Hematopoietic multipotent progenitor cell (in vitro differentiated cells): Measurements from ENCODE around the gene ERBB3. TPM values are rescaled to one million over a fixed set of nuclear protein-coding genes. Genes with fewer than 3 reads are reported as not detected.
A peak's percentile ranks its signal among the peaks of the same experiment; 100 is the strongest.

Source experiments
- DNase-seq, 3 donors: peaks; one replicate each; pipeline ENCODE4 v3.0.0-alpha.2; 2011 to 2015; ENCODE audit warnings: low read depth in 2 of 3, low spot score in 2 of 3
- total RNA-seq: library from RNA; depleted of rRNA; stranded (reverse); fragments of >200 nt; gene quantifications from one replicate; pipeline ENCODE4 v1.2.3, GENCODE V29; 2012

Gene ERBB3
- total RNA-seq, 1 donor: 0.27 TPM

DNA sequence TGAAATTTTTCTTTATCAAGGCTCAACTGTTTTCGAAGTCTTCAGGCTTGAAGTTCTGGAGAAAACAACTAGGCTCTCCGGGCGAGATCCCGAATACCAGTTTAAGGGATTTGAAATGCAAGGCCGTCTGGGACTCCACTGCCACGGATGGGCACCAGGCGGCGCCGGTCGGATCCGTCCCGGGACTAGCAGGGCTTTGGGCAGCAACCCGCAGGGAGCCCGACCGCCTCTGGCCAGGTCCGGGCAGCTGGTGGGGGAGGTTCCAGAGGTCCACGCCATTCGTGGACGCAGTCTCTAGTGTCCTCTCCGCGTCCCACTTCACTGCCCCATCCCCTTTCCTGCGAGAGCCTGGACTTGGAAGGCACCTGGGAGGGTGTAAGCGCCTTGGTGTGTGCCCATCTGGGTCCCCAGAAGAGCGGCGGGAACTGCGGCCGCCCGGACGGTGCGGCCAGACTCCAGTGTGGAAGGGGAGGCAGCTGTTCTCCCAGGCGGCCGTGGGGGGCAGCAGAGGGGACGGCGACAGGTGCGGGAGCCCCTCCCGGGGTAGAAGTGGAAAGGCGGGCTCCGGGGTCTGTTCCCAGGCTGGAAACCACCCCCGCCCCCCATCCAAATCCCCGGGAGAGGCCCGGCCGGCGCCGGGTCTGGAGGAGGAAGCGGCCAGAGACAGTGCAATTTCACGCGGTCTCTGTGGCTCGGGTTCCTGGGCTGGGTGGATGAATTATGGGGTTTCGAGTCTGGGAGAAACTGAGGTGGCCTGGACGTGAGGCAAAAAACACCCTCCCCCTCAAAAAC, 838 bp upstream of the ERBB3 start:
- peak in 2 of 3 donors; percentile 43 to 49 for DNase-seq

GRCh38 chr12:56080556-56081138, 682 bp downstream of the ERBB3 start:
- no peak for DNase-seq

- DNase-seq: no peak
Observed at GRCh38 chr12:56081393-56082347, 1.7 kb downstream of the ERBB3 start.

DNA sequence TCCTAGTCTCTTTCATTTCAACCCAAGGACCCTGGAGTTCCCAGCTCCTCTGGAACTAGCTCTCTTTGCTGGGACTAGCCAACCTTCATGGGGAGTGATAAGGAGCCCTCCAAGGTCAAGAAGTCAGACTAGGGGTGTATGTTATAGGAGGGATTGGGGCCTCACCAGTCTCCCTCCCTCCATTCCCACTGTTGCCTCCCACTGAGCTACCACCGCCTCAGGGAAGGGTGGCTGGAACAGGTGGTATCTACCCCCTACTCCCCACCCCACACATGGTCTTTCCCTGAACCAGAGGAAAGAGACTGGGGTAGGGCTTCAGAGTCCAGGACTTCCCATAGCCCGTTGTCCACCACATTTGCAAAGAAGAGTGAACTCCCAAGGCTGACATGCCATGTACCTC, 2.4 kb downstream of the ERBB3 start:
- DNase-seq: no peak

- DNase-seq: no peak
Observed at GRCh38 chr12:56082967-56083366, 3.0 kb downstream of the ERBB3 start.

GRCh38 chr12:56084958-56085543, 5.1 kb downstream of the ERBB3 start:
- peak in 1 of 3 donors; percentile 36 for DNase-seq

GRCh38 chr12:56086096-56086495, 6.1 kb downstream of the ERBB3 start:
- no peak for DNase-seq

GRCh38 chr12:56086608-56087007, 6.6 kb downstream of the ERBB3 start:
- DNase-seq: no peak

- no peak for DNase-seq
Observed at GRCh38 chr12:56087220-56087619, 7.3 kb downstream of the ERBB3 start.

GRCh38 chr12:56097738-56098137, 17.8 kb downstream of the ERBB3 start:
- no peak for DNase-seq

GRCh38 chr12:56098592-56098991, 18.6 kb downstream of the ERBB3 start:
- DNase-seq: no peak

DNA sequence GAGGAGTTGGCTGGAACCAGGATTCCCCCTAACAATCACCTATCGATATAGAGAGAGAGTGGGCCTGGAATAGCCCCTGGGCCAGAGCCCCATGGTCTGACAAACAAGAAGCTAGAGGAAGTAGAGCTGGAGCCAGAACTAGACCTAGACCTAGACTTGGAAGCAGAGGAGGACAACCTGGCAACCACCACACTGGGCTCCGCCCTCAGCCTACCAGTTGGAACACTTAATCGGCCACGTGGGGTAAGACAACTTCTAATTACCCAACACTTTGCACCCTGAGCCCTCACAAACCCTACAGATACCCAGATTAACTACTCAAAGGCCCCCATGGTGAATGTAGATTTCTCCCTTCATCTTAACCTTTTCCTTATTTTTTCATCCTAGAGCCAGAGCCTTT, 19.8 kb downstream of the ERBB3 start:
- DNase-seq: no peak

GRCh38 chr12:56101045-56101444, 21.1 kb downstream of the ERBB3 start:
- no peak for DNase-seq

DNA sequence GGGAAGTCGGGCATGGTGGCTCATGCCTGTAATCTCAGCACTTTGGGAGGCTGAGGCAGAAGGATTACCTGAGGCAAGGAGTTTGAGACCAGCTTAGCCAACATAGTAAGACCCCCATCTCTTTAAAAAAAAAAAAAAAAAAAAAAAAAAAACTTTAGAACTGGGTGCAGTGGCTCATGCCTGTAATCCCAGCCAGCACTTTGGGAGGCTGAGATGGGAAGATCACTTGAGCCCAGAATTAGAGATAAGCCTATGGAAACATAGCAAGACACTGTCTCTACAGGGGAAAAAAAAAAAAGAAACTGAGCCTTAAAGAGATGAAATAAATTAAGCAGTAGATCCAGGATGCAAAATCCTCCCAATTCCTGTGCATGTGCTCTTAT, 22.7 kb downstream of the ERBB3 start:
- DNase-seq: no peak

DNA sequence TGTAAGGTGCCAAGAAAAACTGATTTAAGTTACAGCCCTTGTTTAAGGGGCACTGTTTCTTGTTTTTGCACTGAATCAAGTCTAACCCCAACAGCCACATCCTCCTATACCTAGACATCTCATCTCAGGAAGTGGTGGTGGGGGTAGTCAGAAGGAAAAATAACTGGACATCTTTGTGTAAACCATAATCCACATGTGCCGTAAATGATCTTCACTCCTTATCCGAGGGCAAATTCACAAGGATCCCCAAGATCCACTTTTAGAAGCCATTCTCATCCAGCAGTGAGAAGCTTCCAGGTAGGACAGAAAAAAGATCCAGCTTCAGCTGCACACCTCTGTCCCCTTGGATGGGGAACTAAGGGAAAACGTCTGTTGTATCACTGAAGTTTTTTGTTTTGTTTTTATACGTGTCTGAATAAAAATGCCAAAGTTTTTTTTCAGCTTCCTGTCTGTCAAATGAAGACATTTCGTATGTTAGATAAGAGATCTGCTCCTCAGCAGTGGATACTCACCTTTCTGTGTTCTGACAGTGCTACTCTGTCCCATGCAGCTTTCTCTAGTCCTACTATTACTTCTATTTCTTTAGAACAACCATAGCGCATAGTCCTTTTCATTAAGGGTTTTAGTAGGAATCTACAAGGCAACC, 23.2 kb downstream of the ERBB3 start:
- no peak for DNase-seq

DNA sequence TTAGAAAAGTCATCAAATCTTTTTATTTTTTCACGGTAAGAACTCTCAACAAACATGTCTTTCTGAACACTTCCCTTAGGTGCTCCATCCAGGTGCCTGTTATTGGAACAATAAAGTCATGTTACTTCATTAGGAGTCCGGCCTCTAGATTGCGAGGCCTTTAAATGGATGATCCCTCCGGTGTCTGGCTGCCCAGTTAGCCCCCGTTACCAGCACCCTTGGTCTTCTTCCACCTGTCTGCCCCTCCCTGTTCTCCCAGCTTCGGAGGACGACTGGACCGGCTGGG, 23.8 kb downstream of the ERBB3 start:
- no peak for DNase-seq

GRCh38 chr12:56104109-56104814, 24.3 kb downstream of the ERBB3 start, which contains the start of gene PA2G4:
TSS of gene PA2G4 (plus strand) at chr12:56104559. CDS start at chr12:56104738, 179 bp downstream.
- DNase-seq: peak; percentile 84 to 99 (median 99)

DNA sequence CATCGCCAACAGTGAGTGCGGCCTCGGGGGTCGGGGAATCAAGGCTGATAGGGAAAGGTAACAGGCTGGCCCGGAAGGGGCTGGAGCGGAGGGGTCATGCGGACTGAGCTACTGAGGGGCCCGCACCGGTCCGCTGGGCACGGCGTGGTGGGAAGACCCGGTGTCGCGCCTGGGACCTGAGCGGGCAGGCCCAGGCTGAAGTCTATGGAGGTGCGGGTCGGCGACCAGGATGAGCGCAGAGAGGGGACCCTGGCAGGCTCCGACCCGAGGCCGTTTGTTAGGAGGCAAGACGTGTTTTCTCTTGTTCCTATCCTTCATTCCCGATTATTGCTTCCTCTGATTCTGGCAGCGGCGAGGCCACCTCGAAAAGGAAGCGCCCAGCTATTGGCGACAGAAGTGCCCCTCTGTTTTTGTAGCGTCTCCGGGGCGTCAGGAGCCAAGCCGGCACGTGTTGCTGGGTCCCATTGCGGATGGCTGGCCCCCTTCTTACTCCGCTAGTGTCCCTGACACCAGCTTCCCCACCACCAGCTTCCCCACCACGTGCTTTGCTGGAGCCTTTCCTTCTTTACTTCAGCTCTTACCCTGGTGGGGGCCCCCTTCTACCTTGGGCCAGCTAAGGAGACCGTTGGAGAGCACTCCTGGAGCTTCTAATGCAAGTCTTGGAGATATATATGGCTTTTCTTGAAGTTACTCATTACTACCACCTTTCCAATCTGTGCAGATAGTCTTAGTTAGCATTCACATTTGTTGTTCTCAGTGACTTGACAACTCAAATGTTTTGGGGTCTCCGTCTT, 25.0 kb downstream of the ERBB3 start:
- DNase-seq: peak in 2 of 3 donors; percentile 25 to 29

DNA sequence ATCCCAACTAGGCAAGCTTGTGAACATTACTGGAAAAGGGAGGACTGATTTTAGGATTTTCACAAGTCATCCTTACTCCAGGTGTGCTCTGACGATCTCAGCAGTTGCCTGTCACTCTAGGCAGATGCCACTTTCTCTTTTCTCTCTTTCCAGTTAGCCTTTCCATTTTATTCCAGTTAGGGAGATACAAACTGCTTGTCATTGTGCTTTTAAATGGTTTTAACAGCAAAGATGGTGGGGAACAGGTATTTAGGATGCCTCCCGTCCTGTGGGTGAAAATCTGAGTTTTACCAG, 25.6 kb downstream of the ERBB3 start:
- DNase-seq: no peak
